ENCODE measurements around the gene CHRDL2.
A peak's percentile ranks its signal among the peaks of the same experiment; 100 is the strongest.

CHRDL2 gene

GRCh38 chr11:74707602-74708510 is 23.4 kb downstream of the CHRDL2 start:
- Histone ChIP-seq H3K9me3 (ENCODE audit: control insufficient read depth, low read length) (no peaks in the 10 kb centered on the region), H3K36me3 (ENCODE audit: control insufficient read depth, insufficient read depth, low read length, severe bottlenecking) (no peaks in the 10 kb centered on the region), H3K4me3 (ENCODE audit: low read length) (no peak overlapping the region), H3K4me1 (ENCODE audit: control insufficient read depth, insufficient read depth, low read length) (peaks cover 8% of the 10 kb centered on the region), H3K9ac (ENCODE audit: low read length) (no peak overlapping the region), H3K27me3 (replicated peaks; ENCODE audit: control insufficient read depth, insufficient read depth, low read length) (peaks cover 8% of the 10 kb centered on the region)
- no peak for DNase-seq (ENCODE audit: low read depth)

- no peak for DNase-seq (ENCODE audit: low read depth)
- Histone ChIP-seq H3K36me3 (ENCODE audit: control insufficient read depth, insufficient read depth, low read length, severe bottlenecking) (no peaks in the 10 kb centered on the region), H3K9ac (ENCODE audit: low read length) (no peak overlapping the region), H3K27me3 (replicated peaks; ENCODE audit: control insufficient read depth, insufficient read depth, low read length) (peaks cover 4% of the 10 kb centered on the region), H3K9me3 (ENCODE audit: control insufficient read depth, low read length) (no peaks in the 10 kb centered on the region), H3K4me1 (ENCODE audit: control insufficient read depth, insufficient read depth, low read length) (peaks cover 8% of the 10 kb centered on the region), H3K4me3 (ENCODE audit: low read length) (no peak overlapping the region)
These were observed 24.0 kb downstream of the CHRDL2 start for GRCh38 chr11:74707182-74707581.

GRCh38 chr11:74703211-74703610 is 28.0 kb downstream of the CHRDL2 start:
- Histone ChIP-seq H3K4me1 (ENCODE audit: control insufficient read depth, insufficient read depth, low read length) (peaks cover 7% of the 10 kb centered on the region), H3K27me3 (replicated peaks; ENCODE audit: control insufficient read depth, insufficient read depth, low read length) (peaks cover 4% of the 10 kb centered on the region)
- DNase-seq (ENCODE audit: low read depth): no peak

GRCh38 chr11:74702383-74703007 is 28.7 kb downstream of the CHRDL2 start:
- H3K27me3 ChIP-seq (replicated peaks; ENCODE audit: control insufficient read depth, insufficient read depth, low read length): no peaks in the 10 kb centered on the region
- no peak overlapping the region for H3K9ac ChIP-seq (ENCODE audit: low read length)
- H3K36me3 ChIP-seq (ENCODE audit: control insufficient read depth, insufficient read depth, low read length, severe bottlenecking): no peaks in the 10 kb centered on the region
- H3K9me3 ChIP-seq (ENCODE audit: control insufficient read depth, low read length): no peaks in the 10 kb centered on the region
- H3K4me1 ChIP-seq (ENCODE audit: control insufficient read depth, insufficient read depth, low read length): peaks cover 9% of the 10 kb centered on the region
- DNase-seq (ENCODE audit: low read depth): peak; percentile 84
- H3K4me3 ChIP-seq (ENCODE audit: low read length): no peak overlapping the region

More at GRCh38 chr11:74703211-74703610, 28.0 kb downstream of the CHRDL2 start:
- Histone ChIP-seq H3K9me3 (ENCODE audit: control insufficient read depth, low read length) (no peaks in the 10 kb centered on the region), H3K4me3 (ENCODE audit: low read length) (no peak overlapping the region), H3K36me3 (ENCODE audit: control insufficient read depth, insufficient read depth, low read length, severe bottlenecking) (no peaks in the 10 kb centered on the region), H3K9ac (ENCODE audit: low read length) (no peak overlapping the region)

- Histone ChIP-seq H3K27me3 (replicated peaks; ENCODE audit: control insufficient read depth, insufficient read depth, low read length) (no peaks in the 10 kb centered on the region), H3K9me3 (ENCODE audit: control insufficient read depth, low read length) (no peaks in the 10 kb centered on the region), H3K4me3 (ENCODE audit: low read length) (no peak overlapping the region), H3K4me1 (ENCODE audit: control insufficient read depth, insufficient read depth, low read length) (peaks cover 20% of the 10 kb centered on the region), H3K36me3 (ENCODE audit: control insufficient read depth, insufficient read depth, low read length, severe bottlenecking) (no peaks in the 10 kb centered on the region), H3K9ac (ENCODE audit: low read length) (no peak overlapping the region)
- DNase-seq (ENCODE audit: low read depth): no peak
These were observed 29.9 kb downstream of the CHRDL2 start for GRCh38 chr11:74701351-74701750.

- Histone ChIP-seq H3K4me3 (ENCODE audit: low read length) (no peak overlapping the region), H3K27me3 (replicated peaks; ENCODE audit: control insufficient read depth, insufficient read depth, low read length) (no peaks in the 10 kb centered on the region), H3K9ac (ENCODE audit: low read length) (no peak overlapping the region), H3K4me1 (ENCODE audit: control insufficient read depth, insufficient read depth, low read length) (peaks cover 28% of the 10 kb centered on the region), H3K9me3 (ENCODE audit: control insufficient read depth, low read length) (no peaks in the 10 kb centered on the region), H3K36me3 (ENCODE audit: control insufficient read depth, insufficient read depth, low read length, severe bottlenecking) (no peaks in the 10 kb centered on the region)
- DNase-seq (ENCODE audit: low read depth): no peak
These were observed 31.4 kb downstream of the CHRDL2 start for GRCh38 chr11:74699615-74700396.

- Histone ChIP-seq H3K4me3 (ENCODE audit: low read length) (no peak overlapping the region), H3K36me3 (ENCODE audit: control insufficient read depth, insufficient read depth, low read length, severe bottlenecking) (no peaks in the 10 kb centered on the region), H3K27me3 (replicated peaks; ENCODE audit: control insufficient read depth, insufficient read depth, low read length) (peaks cover 8% of the 10 kb centered on the region), H3K9ac (ENCODE audit: low read length) (no peak overlapping the region), H3K9me3 (ENCODE audit: control insufficient read depth, low read length) (no peaks in the 10 kb centered on the region), H3K4me1 (ENCODE audit: control insufficient read depth, insufficient read depth, low read length) (peaks cover 28% of the 10 kb centered on the region)
- DNase-seq (ENCODE audit: low read depth): no peak
These were observed 33.5 kb downstream of the CHRDL2 start for GRCh38 chr11:74697722-74698121.

- H3K27me3 ChIP-seq (replicated peaks; ENCODE audit: control insufficient read depth, insufficient read depth, low read length): peaks cover 8% of the 10 kb centered on the region
- peaks cover 28% of the 10 kb centered on the region for H3K4me1 ChIP-seq (ENCODE audit: control insufficient read depth, insufficient read depth, low read length)
- H3K9ac ChIP-seq (ENCODE audit: low read length): peak overlapping the region; percentile 22
- peak overlapping the region; percentile 60 for H3K4me3 ChIP-seq (ENCODE audit: low read length)
- H3K9me3 ChIP-seq (ENCODE audit: control insufficient read depth, low read length): no peaks in the 10 kb centered on the region
- DNase-seq (ENCODE audit: low read depth): peak; percentile 86
- H3K36me3 ChIP-seq (ENCODE audit: control insufficient read depth, insufficient read depth, low read length, severe bottlenecking): no peaks in the 10 kb centered on the region
These were observed 34.1 kb downstream of the CHRDL2 start for GRCh38 chr11:74696939-74697675.

GRCh38 chr11:74696500-74696899 is 34.7 kb downstream of the CHRDL2 start:
- Histone ChIP-seq H3K36me3 (ENCODE audit: control insufficient read depth, insufficient read depth, low read length, severe bottlenecking) (no peaks in the 10 kb centered on the region), H3K4me3 (ENCODE audit: low read length) (peak overlapping the region; percentile 60), H3K9ac (ENCODE audit: low read length) (peak overlapping the region; percentile 22), H3K27me3 (replicated peaks; ENCODE audit: control insufficient read depth, insufficient read depth, low read length) (peaks cover 8% of the 10 kb centered on the region), H3K4me1 (ENCODE audit: control insufficient read depth, insufficient read depth, low read length) (peaks cover 28% of the 10 kb centered on the region), H3K9me3 (ENCODE audit: control insufficient read depth, low read length) (no peaks in the 10 kb centered on the region)
- no peak for DNase-seq (ENCODE audit: low read depth)

- Histone ChIP-seq H3K36me3 (ENCODE audit: control insufficient read depth, insufficient read depth, low read length, severe bottlenecking) (no peaks in the 10 kb centered on the region), H3K9ac (ENCODE audit: low read length) (no peak overlapping the region)
- DNase-seq (ENCODE audit: low read depth): no peak
These were observed 35.4 kb downstream of the CHRDL2 start for GRCh38 chr11:74695705-74696280.

More at GRCh38 chr11:74695705-74696280, 35.4 kb downstream of the CHRDL2 start:
- peaks cover 21% of the 10 kb centered on the region for H3K4me1 ChIP-seq (ENCODE audit: control insufficient read depth, insufficient read depth, low read length)
- H3K9me3 ChIP-seq (ENCODE audit: control insufficient read depth, low read length): no peaks in the 10 kb centered on the region
- H3K27me3 ChIP-seq (replicated peaks; ENCODE audit: control insufficient read depth, insufficient read depth, low read length): peaks cover 8% of the 10 kb centered on the region
- no peak overlapping the region for H3K4me3 ChIP-seq (ENCODE audit: low read length)
